PFSK-1 (cell line): Measurements from ENCODE around the gene FRAT1.

Source experiments
- FOXP2 ChIP-seq: optimal IDR thresholded peaks from 2 replicates; pipeline ENCODE3; 2011; ENCODE audit warnings: borderline replicate concordance, control low read depth, inconsistent platforms; ENCODE audit not compliant: insufficient read depth; ENCODE audit errors: extremely low read length, extremely low read depth
- POLR2AphosphoS5 ChIP-seq: IDR thresholded peaks from 2 replicates; pipeline ENCODE4 v1.6.1; 2012; ENCODE audit warnings: low read depth, mild to moderate bottlenecking, control low read depth, low read length, moderate library complexity
- SIN3A ChIP-seq: IDR thresholded peaks from 2 replicates; pipeline ENCODE4 v1.6.1; 2012; ENCODE audit warnings: mild to moderate bottlenecking, low read length, moderate library complexity, borderline replicate concordance; ENCODE audit not compliant: insufficient read depth
- TAF1 ChIP-seq: IDR thresholded peaks from 2 replicates; pipeline ENCODE4 v1.6.1; 2012; ENCODE audit warnings: low read length, control low read depth, borderline replicate concordance; ENCODE audit not compliant: insufficient read depth
- TF ChIP-seq, protein P1 (sequence below), 2 experiments: IDR thresholded peaks; 2 replicates each; pipeline versions ENCODE4 v1.6.1 to v1.8.0; 2011 to 2012; ENCODE audit warnings: low read depth in 2 of 2, low read length in 2 of 2, control low read depth in 1 of 2, inconsistent platforms in 1 of 2, mild to moderate bottlenecking in 1 of 2, moderate library complexity in 1 of 2; ENCODE audit not compliant: insufficient read depth in 1 of 2

The FRAT1 gene

GRCh38 chr10:97314671-97315070, 4.4 kb upstream of the FRAT1 start:
- no peak for TF ChIP-seq FOXP2
- TF ChIP-seq POLR2AphosphoS5, result no peak
- TF ChIP-seq SIN3A, result no peak
- TF ChIP-seq, protein P1, sequence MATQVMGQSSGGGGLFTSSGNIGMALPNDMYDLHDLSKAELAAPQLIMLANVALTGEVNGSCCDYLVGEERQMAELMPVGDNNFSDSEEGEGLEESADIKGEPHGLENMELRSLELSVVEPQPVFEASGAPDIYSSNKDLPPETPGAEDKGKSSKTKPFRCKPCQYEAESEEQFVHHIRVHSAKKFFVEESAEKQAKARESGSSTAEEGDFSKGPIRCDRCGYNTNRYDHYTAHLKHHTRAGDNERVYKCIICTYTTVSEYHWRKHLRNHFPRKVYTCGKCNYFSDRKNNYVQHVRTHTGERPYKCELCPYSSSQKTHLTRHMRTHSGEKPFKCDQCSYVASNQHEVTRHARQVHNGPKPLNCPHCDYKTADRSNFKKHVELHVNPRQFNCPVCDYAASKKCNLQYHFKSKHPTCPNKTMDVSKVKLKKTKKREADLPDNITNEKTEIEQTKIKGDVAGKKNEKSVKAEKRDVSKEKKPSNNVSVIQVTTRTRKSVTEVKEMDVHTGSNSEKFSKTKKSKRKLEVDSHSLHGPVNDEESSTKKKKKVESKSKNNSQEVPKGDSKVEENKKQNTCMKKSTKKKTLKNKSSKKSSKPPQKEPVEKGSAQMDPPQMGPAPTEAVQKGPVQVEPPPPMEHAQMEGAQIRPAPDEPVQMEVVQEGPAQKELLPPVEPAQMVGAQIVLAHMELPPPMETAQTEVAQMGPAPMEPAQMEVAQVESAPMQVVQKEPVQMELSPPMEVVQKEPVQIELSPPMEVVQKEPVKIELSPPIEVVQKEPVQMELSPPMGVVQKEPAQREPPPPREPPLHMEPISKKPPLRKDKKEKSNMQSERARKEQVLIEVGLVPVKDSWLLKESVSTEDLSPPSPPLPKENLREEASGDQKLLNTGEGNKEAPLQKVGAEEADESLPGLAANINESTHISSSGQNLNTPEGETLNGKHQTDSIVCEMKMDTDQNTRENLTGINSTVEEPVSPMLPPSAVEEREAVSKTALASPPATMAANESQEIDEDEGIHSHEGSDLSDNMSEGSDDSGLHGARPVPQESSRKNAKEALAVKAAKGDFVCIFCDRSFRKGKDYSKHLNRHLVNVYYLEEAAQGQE (IDR thresholded peaks at IDR 0.05; ENCODE audit: insufficient read depth in 1 of 2, low read depth in 2 of 2, low read length in 2 of 2), result no peak
- TF ChIP-seq TAF1, result no peak

- TF ChIP-seq FOXP2 (no peak), POLR2AphosphoS5 (no peak), SIN3A (no peak), TAF1 (no peak)
- TF ChIP-seq, protein P1 (IDR thresholded peaks at IDR 0.05; ENCODE audit: insufficient read depth in 1 of 2, low read depth in 2 of 2, low read length in 2 of 2), result no peak
Observed at GRCh38 chr10:97319671-97320479, 804 bp downstream of the FRAT1 start.

DNA sequence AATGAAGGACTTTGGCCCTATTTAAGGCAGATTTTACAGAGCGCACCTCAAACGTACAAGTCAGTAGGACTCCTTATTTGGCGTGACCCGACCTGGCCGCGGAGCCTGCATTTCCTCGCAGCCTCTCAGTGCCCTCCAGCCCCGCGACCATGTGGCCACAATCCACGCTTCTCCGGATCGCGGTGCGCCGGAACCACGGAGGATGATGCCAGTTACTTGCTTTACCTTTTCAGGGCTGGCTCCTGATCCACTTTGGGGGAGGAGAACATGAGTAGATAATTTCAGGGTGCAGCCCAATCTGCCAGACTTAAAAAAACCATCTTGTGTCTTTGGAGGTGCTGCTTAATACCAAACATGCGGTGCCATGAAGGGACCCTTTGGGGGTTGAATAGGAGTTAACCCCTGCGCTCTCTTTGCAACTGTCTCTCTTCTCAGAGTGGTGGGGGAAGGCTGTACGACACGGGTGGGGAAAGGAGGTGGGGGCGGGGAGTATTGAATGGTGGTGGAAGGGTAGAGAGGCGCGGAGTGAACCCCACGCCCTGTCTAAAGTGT, 1.5 kb downstream of the FRAT1 start:
- no peak for TF ChIP-seq SIN3A
- TF ChIP-seq POLR2AphosphoS5, result no peak
- no peak for TF ChIP-seq TAF1
- no peak for TF ChIP-seq FOXP2
- TF ChIP-seq, protein P1 (IDR thresholded peaks at IDR 0.05; ENCODE audit: insufficient read depth in 1 of 2, low read depth in 2 of 2, low read length in 2 of 2), result no peak

DNA sequence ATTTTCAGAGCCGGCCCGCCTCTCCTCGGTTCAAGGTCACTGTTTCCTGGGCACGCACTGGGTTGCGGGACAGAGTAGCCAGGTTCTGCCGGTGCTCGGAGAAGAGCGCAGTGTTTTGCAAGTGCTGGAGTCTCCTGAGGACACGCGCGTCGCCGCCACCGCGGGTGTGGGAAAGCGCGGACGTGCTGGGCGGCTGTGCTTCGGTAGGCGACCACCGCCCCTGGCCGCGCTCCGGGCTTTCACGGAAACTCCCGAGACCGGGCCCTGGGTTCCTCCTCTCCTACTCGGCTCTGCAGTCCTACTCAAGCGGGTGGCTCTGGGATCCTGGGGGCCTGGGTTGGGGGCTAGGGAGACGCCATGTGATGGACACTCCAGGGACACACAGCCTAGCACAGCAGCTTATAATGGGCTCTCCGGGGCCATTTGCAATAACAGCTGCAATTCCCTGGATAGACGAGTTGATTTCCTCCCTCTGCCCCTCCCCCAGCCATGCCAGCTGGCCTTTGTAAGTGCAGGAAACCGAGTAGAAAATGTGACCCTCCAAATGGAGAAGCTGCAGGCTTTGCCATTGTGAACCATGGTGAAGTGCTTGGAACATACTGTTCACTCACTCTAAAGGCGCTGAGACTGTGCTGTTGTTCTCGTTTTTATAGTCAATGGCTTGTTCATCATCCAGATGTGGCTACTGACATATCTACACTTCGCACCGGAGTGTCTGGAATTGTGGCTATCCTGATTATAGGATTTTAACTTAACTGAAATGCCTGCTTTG, 2.1 kb downstream of the FRAT1 start:
- TF ChIP-seq FOXP2 (no peak), POLR2AphosphoS5 (no peak), TAF1 (no peak), SIN3A (no peak)
- TF ChIP-seq, protein P1 (IDR thresholded peaks at IDR 0.05; ENCODE audit: insufficient read depth in 1 of 2, low read depth in 2 of 2, low read length in 2 of 2), result no peak
